22Rv1 (cell line): ENCODE data around the gene PLEKHM3.

ENCODE experiments used
- H3K27ac ChIP-seq: fragments of 450-650 bp; 2 replicates; pipeline ENCODE4 v1.5.1; 2017
- CTCF ChIP-seq: fragments of 450-650 bp; IDR thresholded peaks from 2 replicates; pipeline ENCODE4 v1.5.1; 2017; ENCODE audit warnings: mild to moderate bottlenecking
- ZFX ChIP-seq: fragments of 450-650 bp; IDR thresholded peaks from 2 replicates; pipeline ENCODE4 v1.6.1; 2017; ENCODE audit warnings: antibody characterized with exemption, borderline replicate concordance

PLEKHM3 gene

GRCh38 chr2:208001924-208002323, 23.4 kb downstream of the PLEKHM3 start:
- TF ChIP-seq ZFX (no peak), CTCF (no peak)

GRCh38 chr2:208000701-208001395, 24.5 kb downstream of the PLEKHM3 start:
- H3K27ac ChIP-seq: no peak overlapping the region
- TF ChIP-seq ZFX: no peak
- no peak for TF ChIP-seq CTCF

More at GRCh38 chr2:208001924-208002323, 23.4 kb downstream of the PLEKHM3 start:
- no peak overlapping the region for H3K27ac ChIP-seq

DNA sequence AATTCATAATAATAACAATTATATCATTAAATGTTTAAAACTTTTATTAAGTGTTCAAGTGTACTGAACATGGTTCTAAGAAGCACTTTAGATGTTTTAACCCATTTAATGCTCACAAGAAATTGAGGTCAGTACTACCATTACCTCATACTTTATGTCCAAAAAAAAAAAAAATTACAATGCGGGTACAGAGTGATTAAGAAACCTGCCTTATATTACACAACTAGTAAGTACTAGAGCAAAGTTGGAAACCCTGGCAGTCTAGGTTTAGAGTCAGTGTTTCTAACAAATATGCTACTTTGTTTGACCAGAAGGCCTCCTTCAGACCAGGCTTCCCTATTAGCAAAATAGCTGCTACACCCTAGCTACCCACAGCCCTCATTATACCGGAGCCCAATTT, 28.5 kb downstream of the PLEKHM3 start:
- no peak overlapping the region for H3K27ac ChIP-seq
- TF ChIP-seq CTCF (no peak), ZFX (no peak)

DNA sequence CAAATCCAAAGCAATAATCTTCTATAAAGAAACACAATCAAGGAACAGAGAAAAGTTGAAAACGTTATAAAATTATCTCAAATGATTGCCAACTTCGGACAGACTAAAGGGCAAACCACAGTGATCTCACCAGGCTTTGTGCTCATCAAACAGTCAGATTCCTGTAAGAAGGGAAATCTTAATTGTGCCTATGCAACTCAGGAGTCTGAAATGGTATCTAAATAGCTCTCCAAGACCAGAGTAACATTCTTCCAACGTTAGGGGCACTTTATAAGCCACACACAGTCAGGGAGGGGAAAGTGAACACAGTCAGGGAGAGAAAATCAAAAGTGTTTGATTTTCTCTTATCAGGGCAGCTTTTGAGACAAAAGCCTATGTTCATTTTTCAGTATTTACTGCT, 29.4 kb downstream of the PLEKHM3 start:
- H3K27ac ChIP-seq: no peak overlapping the region
- TF ChIP-seq ZFX: no peak
- TF ChIP-seq CTCF: no peak

DNA sequence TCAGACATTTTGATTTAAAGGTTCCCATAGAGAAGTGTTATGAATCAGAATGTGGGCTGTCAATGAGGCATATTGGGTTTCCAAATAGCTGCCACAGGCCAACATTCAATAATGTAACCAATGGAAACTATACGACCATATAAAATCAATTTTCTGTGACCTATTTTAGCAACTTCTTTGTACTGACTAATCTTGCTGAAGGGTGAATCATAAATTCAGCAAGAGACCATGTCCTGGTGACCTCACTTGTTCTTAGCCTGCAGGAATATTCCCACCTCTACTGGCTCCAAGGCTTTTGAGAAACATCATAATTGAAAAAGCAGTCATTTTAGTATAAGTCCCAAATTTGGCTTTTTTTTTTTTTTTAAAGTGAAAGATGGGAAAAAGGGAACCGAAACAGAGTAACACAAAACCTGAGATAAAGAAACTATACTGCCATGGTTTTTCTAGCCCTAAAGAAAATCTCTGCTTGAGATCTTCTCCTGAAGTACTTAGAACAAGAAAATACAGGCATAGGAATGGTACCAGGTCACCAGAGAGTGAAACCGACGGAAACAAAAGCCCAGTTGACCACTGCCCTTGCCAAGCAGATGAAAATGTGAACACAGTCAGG, 32.1 kb downstream of the PLEKHM3 start:
- TF ChIP-seq CTCF (no peak), ZFX (no peak)

DNA sequence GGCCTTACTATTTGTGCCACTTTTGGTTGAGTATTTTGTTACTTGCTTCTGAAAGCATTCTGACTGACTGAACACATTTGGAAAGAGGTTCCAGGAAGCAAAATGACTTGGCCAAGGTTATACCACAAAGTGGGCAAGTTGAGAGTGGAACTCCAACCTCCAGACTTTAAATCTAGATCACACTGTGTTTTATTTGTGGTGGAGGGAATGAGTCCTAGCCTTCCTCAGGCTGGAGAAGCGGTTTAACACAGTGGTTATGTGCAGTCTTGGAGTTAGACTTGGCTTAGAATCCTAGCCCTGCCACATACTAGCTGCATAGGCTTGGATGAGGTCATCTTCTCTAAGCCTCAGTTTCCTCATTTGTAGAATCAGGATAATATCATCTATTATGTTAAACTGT, 33.4 kb downstream of the PLEKHM3 start:
- H3K27ac ChIP-seq: no peak overlapping the region

More for the DNA sequence above, 32.1 kb downstream of the PLEKHM3 start:
- H3K27ac ChIP-seq: no peak overlapping the region

More for the DNA sequence above, 33.4 kb downstream of the PLEKHM3 start:
- TF ChIP-seq CTCF: no peak
- no peak for TF ChIP-seq ZFX
